Stimulated activated CD4-positive, alpha-beta T cell treated with anti-CD3 and anti-CD28 coated beads, TNF-alpha, amount 100 ng/mL, for 4 hours (primary cell): ENCODE results near the gene ATP2B3.

Experiments used
- DNase-seq, 3 experiments: peaks; one replicate each; pipeline ENCODE4 v3.0.0-alpha.2; 2020; ENCODE audit warnings: low read depth in 3 of 3

The ATP2B3 gene

GRCh38 chrX:153507484-153508178, 9.8 kb upstream of the ATP2B3 start:
- DNase-seq = peak; percentile 63 to 72 (median 66)

- DNase-seq = no peak
Observed at GRCh38 chrX:153509592-153509991, 7.8 kb upstream of the ATP2B3 start.

GRCh38 chrX:153510383-153510782, 7.1 kb upstream of the ATP2B3 start:
- no peak for DNase-seq

GRCh38 chrX:153511784-153512500, 5.5 kb upstream of the ATP2B3 start:
- DNase-seq = no peak

- no peak for DNase-seq
Observed at GRCh38 chrX:153512501-153512893, 4.9 kb upstream of the ATP2B3 start.

GRCh38 chrX:153513265-153513664, 4.2 kb upstream of the ATP2B3 start:
- DNase-seq = no peak

GRCh38 chrX:153514259-153514658, 3.2 kb upstream of the ATP2B3 start:
- no peak for DNase-seq

- DNase-seq = no peak
Observed at GRCh38 chrX:153515435-153515834, 2.0 kb upstream of the ATP2B3 start.

GRCh38 chrX:153516073-153516472, 1.4 kb upstream of the ATP2B3 start:
- DNase-seq = no peak

- DNase-seq = no peak
Observed at GRCh38 chrX:153517946-153518834, 748 bp downstream of the ATP2B3 start.

- DNase-seq = no peak
Observed at GRCh38 chrX:153519569-153520286, 2.3 kb downstream of the ATP2B3 start.

GRCh38 chrX:153520287-153520917, 3.0 kb downstream of the ATP2B3 start:
- no peak for DNase-seq

- DNase-seq = no peak
Observed at GRCh38 chrX:153521034-153521433, 3.6 kb downstream of the ATP2B3 start.

GRCh38 chrX:153522259-153522658, 4.8 kb downstream of the ATP2B3 start:
- no peak for DNase-seq

GRCh38 chrX:153523269-153523668, 5.8 kb downstream of the ATP2B3 start:
- no peak for DNase-seq

GRCh38 chrX:153524234-153524633, 6.8 kb downstream of the ATP2B3 start:
- no peak for DNase-seq

GRCh38 chrX:153525451-153525850, 8.0 kb downstream of the ATP2B3 start:
- DNase-seq = no peak

- no peak for DNase-seq
Observed at GRCh38 chrX:153526042-153526441, 8.6 kb downstream of the ATP2B3 start.

- no peak for DNase-seq
Observed at GRCh38 chrX:153526801-153527200, 9.4 kb downstream of the ATP2B3 start.

- DNase-seq = no peak
Observed at GRCh38 chrX:153527208-153527607, 9.8 kb downstream of the ATP2B3 start.

GRCh38 chrX:153530411-153531129, 13.1 kb downstream of the ATP2B3 start:
- no peak for DNase-seq
